ENCODE results near the gene KRTAP2-2. TPM values are rescaled to one million over a fixed set of nuclear protein-coding genes. Genes with fewer than 3 reads are reported as not detected.
"Not testable (repeated sequence)": the region's sequence is repeated elsewhere in the genome, so short reads cannot be mapped to it uniquely, and the experiment has no call there.

Gene KRTAP2-2
- total RNA-seq, 1 experiment from 2014 or later: not detected

DNA sequence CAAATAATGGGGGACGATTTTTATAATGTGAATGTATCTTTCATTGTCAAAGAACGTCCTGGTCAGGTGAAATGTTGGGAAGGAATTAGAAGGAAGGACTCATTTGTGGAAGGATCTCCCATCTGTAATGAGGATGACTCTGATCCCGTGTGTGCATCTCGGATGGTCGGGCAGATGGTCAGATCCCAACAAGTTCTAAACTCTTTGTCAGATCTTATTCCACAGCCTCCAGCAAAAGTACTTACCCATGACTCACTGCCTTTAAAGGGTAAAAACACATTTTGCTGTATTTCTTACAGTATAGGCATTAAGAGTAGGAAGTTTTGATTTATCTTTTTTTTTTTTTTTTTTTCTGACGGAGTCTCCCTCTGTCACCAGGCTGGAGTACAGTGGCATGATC lies 43.5 kb upstream of the KRTAP2-2 start:
- no TSS peak for BruUV-seq (replicated peaks)
- H3K4me1 Mint-ChIP-seq (ENCODE audit: insufficient read depth, unreplicated experiment): peaks cover 19% of the 10 kb centered on the region

DNA sequence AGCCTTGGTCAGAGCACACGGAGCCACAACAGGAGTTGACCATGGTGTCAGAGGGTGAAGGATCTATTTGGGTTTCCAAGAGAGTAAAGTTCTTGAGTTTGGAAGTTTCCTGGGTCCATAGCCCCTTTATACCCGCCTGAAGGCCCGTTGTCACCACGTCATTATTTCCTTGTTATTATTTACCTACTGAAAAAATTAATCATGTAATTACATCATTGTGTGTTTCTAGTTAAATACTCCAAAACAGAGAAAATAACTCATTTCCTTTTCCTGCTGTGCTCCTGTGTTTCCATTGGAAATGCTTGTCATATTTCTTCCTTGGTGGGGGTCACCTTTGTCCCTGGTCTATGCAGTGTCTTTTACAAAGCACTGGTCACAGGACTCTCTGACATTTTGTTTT lies 43.0 kb upstream of the KRTAP2-2 start, which contains the start of gene KRTAP4-8:
Gene KRTAP4-8, minus strand, starts transcription at position 101 of the 400 bp plus-strand sequence. Its CDS starts 58 bp downstream, at position 43.
- intact Hi-C loops (cut with micrococcal nuclease): no loop called here

More for the DNA sequence above, 43.5 kb upstream of the KRTAP2-2 start:
- Mint-ChIP-seq H3K4me3 (ENCODE audit: unreplicated experiment) (no peak overlapping the region), H3K9me3 (ENCODE audit: unreplicated experiment) (no peaks in the 10 kb centered on the region), H3K27ac (ENCODE audit: low read depth, unreplicated experiment) (no peak overlapping the region), H3K27me3 (ENCODE audit: insufficient read depth, unreplicated experiment) (no peaks in the 10 kb centered on the region), H3K36me3 (ENCODE audit: insufficient read depth, unreplicated experiment) (no peaks in the 10 kb centered on the region)
- peak; percentile 17 for DNase-seq (ENCODE audit: unreplicated experiment)
- intact Hi-C loops (cut with micrococcal nuclease): no loop called here
- TF ChIP-seq, protein P1, sequence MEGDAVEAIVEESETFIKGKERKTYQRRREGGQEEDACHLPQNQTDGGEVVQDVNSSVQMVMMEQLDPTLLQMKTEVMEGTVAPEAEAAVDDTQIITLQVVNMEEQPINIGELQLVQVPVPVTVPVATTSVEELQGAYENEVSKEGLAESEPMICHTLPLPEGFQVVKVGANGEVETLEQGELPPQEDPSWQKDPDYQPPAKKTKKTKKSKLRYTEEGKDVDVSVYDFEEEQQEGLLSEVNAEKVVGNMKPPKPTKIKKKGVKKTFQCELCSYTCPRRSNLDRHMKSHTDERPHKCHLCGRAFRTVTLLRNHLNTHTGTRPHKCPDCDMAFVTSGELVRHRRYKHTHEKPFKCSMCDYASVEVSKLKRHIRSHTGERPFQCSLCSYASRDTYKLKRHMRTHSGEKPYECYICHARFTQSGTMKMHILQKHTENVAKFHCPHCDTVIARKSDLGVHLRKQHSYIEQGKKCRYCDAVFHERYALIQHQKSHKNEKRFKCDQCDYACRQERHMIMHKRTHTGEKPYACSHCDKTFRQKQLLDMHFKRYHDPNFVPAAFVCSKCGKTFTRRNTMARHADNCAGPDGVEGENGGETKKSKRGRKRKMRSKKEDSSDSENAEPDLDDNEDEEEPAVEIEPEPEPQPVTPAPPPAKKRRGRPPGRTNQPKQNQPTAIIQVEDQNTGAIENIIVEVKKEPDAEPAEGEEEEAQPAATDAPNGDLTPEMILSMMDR (IDR thresholded peaks at IDR 0.05; ENCODE audit: unreplicated experiment): no peak
- CTCF ChIA-PET: no interaction called here
- POLR2A ChIA-PET: interaction anchor here (0.7 kb wide), 1 partner anchor 113 kb away, joined by 4 read pairs; no protein-coding TSS in a partner anchor

DNA sequence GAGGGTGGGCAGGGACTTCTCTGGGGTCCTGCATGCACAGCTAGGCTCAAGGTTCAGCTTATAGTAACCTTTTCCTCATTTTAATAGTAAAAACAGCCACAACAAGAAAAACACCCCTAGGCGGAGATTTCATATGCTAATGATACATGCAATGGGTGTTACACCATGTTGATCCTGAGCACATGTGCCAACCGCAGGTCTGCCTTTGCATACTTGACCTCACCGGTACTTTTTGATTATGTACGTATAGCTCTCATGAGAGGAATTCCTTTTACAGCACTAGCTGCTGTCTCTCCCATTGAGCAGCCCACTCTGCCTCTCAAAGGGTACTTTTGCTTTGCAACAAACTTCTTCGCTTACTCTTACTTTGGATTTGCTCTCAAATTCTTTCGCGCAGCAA lies 41.0 kb upstream of the KRTAP2-2 start:
- H3K4me3 Mint-ChIP-seq (ENCODE audit: unreplicated experiment): no peak overlapping the region
- H3K4me1 Mint-ChIP-seq (ENCODE audit: insufficient read depth, unreplicated experiment): peaks cover 19% of the 10 kb centered on the region
- intact Hi-C loops (cut with micrococcal nuclease): no loop called here
- TF ChIP-seq, protein P1 (IDR thresholded peaks at IDR 0.05; ENCODE audit: unreplicated experiment): no peak
- ChIA-PET POLR2A (no interaction called here), CTCF (no interaction called here)
- H3K36me3 Mint-ChIP-seq (ENCODE audit: insufficient read depth, unreplicated experiment): no peaks in the 10 kb centered on the region
- H3K27ac Mint-ChIP-seq (ENCODE audit: low read depth, unreplicated experiment): no peak overlapping the region
- BruUV-seq (replicated peaks): no TSS peak
- H3K27me3 Mint-ChIP-seq (ENCODE audit: insufficient read depth, unreplicated experiment): no peaks in the 10 kb centered on the region
- no peaks in the 10 kb centered on the region for H3K9me3 Mint-ChIP-seq (ENCODE audit: unreplicated experiment)
- DNase-seq (ENCODE audit: unreplicated experiment): no peak

More for the DNA sequence above, 43.0 kb upstream of the KRTAP2-2 start, which contains the start of gene KRTAP4-8:
- H3K36me3 Mint-ChIP-seq (ENCODE audit: insufficient read depth, unreplicated experiment): no peaks in the 10 kb centered on the region
- H3K4me3 Mint-ChIP-seq (ENCODE audit: unreplicated experiment): no peak within 1 kb of the TSS
- POLR2A ChIA-PET: interaction anchor here (0.8 kb wide), 1 partner anchor 342 kb away, joined by 3 read pairs; no protein-coding TSS in a partner anchor
- DNase-seq (ENCODE audit: unreplicated experiment): no peak
- no peaks in the 10 kb centered on the region for H3K27me3 Mint-ChIP-seq (ENCODE audit: insufficient read depth, unreplicated experiment)
- H3K27ac Mint-ChIP-seq (ENCODE audit: low read depth, unreplicated experiment): peak within 1 kb of the TSS; percentile 46
- TF ChIP-seq, protein P1 (IDR thresholded peaks at IDR 0.05; ENCODE audit: unreplicated experiment): no peak
- H3K9me3 Mint-ChIP-seq (ENCODE audit: unreplicated experiment): no peaks in the 10 kb centered on the region
- no TSS peak for BruUV-seq (replicated peaks)
- peaks cover 19% of the 10 kb centered on the region for H3K4me1 Mint-ChIP-seq (ENCODE audit: insufficient read depth, unreplicated experiment)
- CTCF ChIA-PET: no interaction called here

DNA sequence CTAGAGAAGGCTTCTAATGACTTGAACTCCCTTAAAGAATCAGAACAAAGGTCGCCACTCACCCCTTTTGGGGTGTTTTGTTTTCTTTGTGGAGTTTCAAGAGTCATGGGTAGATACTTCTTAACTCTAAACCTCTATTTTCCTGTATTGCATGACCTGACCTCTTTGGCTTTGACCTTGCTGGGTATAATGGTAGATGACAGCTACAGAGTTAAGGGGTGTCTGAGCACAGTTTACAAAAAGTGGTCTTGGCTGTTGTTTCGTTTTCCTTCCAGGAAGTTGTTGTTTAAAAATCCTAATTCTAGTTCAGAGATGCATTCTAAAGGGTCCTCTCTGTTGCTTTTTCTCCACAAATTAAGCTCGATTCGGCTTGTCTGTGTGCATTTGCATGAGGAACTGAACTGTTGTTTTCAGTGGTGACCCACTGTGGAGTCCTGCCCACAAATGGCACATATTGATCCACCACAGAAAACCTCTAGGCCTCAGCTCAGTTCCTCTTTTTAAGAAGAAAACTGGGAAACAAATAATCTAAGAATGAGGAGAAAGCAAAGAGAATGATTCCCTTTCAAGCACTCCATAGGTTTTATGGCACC lies 33.8 kb upstream of the KRTAP2-2 start:
- H3K4me3 Mint-ChIP-seq (ENCODE audit: unreplicated experiment); intact Hi-C loops (cut with micrococcal nuclease); H3K36me3 Mint-ChIP-seq (ENCODE audit: insufficient read depth, unreplicated experiment); CTCF ChIA-PET; H3K9me3 Mint-ChIP-seq (ENCODE audit: unreplicated experiment); H3K27me3 Mint-ChIP-seq (ENCODE audit: insufficient read depth, unreplicated experiment); DNase-seq (ENCODE audit: unreplicated experiment); H3K4me1 Mint-ChIP-seq (ENCODE audit: insufficient read depth, unreplicated experiment); BruUV-seq (replicated peaks); H3K27ac Mint-ChIP-seq (ENCODE audit: low read depth, unreplicated experiment); POLR2A ChIA-PET: not testable (repeated sequence)

DNA sequence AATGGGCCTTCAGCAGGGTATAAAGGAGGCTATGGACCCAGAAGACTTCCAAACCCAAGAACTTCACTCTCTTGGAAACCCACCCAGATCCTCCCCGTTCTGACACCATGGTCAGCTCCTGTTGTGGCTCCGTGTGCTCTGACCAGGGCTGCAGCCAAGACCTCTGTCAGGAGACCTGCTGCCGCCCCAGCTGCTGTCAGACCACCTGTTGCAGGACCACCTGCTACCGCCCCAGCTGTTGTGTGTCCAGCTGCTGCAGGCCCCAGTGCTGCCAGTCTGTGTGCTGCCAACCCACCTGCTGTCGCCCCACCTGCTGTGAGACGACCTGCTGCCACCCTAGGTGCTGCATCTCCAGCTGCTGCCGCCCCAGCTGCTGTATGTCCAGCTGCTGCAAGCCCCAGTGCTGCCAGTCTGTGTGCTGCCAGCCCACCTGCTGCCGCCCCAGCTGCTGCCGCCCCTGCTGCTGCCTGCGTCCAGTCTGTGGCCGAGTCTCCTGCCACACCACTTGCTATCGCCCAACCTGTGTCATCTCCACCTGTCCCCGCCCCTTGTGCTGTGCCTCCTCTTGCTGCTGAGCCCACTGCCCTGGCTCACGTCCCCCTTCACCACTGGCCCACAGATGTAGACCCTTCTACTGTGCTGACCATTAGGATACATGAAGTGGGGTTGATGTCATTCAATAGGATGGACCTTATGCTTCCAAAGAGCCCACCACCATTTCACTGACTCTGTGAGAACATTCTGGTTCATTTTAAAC lies 29.2 kb upstream of the KRTAP2-2 start, which contains the start of gene KRTAP4-7:
Gene KRTAP4-7, plus strand, starts transcription at position 51 of the 757 bp plus-strand sequence. Its CDS starts 57 bp downstream, at position 108.
- H3K27me3 Mint-ChIP-seq (ENCODE audit: insufficient read depth, unreplicated experiment); H3K36me3 Mint-ChIP-seq (ENCODE audit: insufficient read depth, unreplicated experiment); H3K27ac Mint-ChIP-seq (ENCODE audit: low read depth, unreplicated experiment); H3K4me3 Mint-ChIP-seq (ENCODE audit: unreplicated experiment); DNase-seq (ENCODE audit: unreplicated experiment); BruUV-seq (replicated peaks); intact Hi-C loops (cut with micrococcal nuclease); CTCF ChIA-PET; H3K9me3 Mint-ChIP-seq (ENCODE audit: unreplicated experiment): not testable (repeated sequence)
- peaks cover 16% of the 10 kb centered on the region for H3K4me1 Mint-ChIP-seq (ENCODE audit: insufficient read depth, unreplicated experiment)
- POLR2A ChIA-PET: interaction anchor here (0.6 kb wide), 1 partner anchor 59 kb away, joined by 3 read pairs; no protein-coding TSS in a partner anchor

DNA sequence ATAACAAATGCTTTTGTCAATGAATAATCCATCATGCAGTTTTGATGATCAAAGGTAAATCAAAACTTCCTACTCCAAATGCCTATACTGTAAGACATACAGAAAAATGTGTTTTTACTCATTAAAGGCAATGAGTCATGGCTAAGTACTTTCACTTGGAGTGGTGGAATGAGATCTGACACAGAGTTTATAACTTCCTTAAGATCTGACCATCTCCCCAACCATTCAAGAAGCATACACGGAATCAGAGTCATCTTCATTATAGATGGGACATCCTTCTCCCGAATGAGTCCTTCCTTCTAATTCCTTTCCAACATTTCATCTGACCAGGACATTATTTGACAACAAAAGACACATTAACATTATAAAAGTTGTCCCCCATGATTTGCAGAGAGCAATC lies 28.4 kb upstream of the KRTAP2-2 start:
- H3K27ac Mint-ChIP-seq (ENCODE audit: low read depth, unreplicated experiment); H3K27me3 Mint-ChIP-seq (ENCODE audit: insufficient read depth, unreplicated experiment); intact Hi-C loops (cut with micrococcal nuclease); BruUV-seq (replicated peaks); DNase-seq (ENCODE audit: unreplicated experiment); H3K36me3 Mint-ChIP-seq (ENCODE audit: insufficient read depth, unreplicated experiment); H3K9me3 Mint-ChIP-seq (ENCODE audit: unreplicated experiment); H3K4me3 Mint-ChIP-seq (ENCODE audit: unreplicated experiment); CTCF ChIA-PET: not testable (repeated sequence)
- POLR2A ChIA-PET: interaction anchor here (0.6 kb wide), 1 partner anchor 58 kb away, joined by 3 read pairs; no protein-coding TSS in a partner anchor
- H3K4me1 Mint-ChIP-seq (ENCODE audit: insufficient read depth, unreplicated experiment): peaks cover 16% of the 10 kb centered on the region
